T-helper 1 cell treated with Interleukin-12 subunit alpha and Interleukin-12 subunit beta and Interleukin-4 antibody, amounts not matched to agents 30 ng/mL and 1 ng/mL, for 36 hours (primary cell): ENCODE results near the gene CAPN15. TPM values are rescaled to one million over a fixed set of nuclear protein-coding genes. Genes with fewer than 3 reads are reported as not detected.
"Not testable (repeated sequence)": the region's sequence is repeated elsewhere in the genome, so short reads cannot be mapped to it uniquely, and the experiment has no call there.

Experiments used
- intact Hi-C: fragments of 100-400 bp; cut with micrococcal nuclease; formaldehyde crosslinking; loops from one replicate; pipeline ENCODE4 v1.15.1; 2024
- total RNA-seq: library from RNA; stranded (reverse); gene quantifications from 2 replicates; pipeline ENCODE4 v1.2.3, GENCODE V29; 2022

CAPN15 gene
- 86.5 and 94.8 TPM in 2 replicates for total RNA-seq

DNA sequence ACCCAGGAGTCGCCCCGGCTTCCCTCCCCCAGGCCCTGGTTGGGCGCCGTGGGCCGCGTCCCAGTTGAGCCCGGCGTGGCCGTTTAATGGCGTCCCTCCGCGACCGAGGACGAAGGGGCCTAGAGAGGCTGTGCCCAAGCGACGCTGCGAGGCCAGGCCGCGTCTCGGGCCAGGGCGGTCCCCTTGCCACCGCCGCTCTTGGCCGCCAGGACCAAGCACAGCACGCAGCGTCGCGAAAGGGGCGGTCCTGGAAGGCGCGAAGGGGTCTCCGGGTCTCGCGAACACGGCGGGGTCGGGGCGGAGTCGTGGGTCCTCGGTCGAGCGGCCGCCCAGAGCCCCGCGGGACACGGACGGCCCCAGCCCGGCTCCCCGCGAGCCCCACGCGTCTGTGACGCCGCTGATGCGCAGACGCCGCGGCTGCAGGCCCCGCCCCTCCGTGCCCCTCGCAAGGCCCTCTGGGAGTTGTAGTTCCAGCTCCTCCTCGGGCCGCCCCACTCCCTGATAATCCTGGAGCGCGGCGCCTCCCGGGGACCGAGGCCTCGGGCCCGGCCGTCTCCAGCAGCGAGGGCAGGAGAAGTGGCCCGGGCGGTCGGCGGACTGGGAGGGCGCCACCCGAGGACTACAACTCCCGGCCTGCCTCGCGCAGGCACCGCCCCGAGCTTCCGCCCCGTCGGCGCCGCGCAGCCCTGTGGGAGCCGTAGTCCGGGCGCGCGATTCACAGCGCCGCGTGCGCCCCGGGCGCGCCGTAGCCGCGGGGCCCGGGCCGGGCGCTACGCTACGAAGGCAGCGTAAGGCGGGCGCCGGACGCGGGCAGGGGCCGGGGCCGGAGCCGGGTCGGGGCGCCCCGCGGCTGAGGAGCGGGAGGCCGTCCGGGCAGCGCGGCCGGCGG lies at the start of gene CAPN15:
TSS of gene CAPN15 (plus strand) at position 698 of the 889 bp plus-strand sequence. CDS start 19,127 bp downstream, outside the sequence.
- intact Hi-C loops, result loop anchor here (1.0 to 5.0 kb wide), 11 partner anchors 42 to 474 kb away; partner anchors contain the start of genes DECR2, JMJD8, LMF1 and METTL26

DNA sequence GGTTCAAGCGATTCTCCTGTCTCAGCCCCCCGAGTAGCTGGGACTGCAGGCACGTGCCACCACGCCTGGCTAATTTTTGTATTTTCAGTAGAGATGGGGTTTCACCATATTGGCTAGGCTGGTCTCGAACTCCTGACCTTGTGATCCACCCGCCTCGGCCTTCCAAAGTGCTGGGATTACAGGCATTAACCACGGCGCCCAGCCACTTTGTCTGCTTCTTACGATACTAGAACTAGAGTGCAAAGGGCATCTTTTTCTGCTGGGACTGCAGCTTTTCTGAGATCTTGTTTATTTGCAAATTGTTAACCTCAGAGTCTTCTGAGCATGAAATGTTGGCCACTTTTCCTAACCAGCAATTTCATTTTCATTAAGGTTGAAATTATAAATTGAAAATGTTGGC lies 49.2 kb upstream of the CAPN15 start:
- intact Hi-C loops, result not testable (repeated sequence)

DNA sequence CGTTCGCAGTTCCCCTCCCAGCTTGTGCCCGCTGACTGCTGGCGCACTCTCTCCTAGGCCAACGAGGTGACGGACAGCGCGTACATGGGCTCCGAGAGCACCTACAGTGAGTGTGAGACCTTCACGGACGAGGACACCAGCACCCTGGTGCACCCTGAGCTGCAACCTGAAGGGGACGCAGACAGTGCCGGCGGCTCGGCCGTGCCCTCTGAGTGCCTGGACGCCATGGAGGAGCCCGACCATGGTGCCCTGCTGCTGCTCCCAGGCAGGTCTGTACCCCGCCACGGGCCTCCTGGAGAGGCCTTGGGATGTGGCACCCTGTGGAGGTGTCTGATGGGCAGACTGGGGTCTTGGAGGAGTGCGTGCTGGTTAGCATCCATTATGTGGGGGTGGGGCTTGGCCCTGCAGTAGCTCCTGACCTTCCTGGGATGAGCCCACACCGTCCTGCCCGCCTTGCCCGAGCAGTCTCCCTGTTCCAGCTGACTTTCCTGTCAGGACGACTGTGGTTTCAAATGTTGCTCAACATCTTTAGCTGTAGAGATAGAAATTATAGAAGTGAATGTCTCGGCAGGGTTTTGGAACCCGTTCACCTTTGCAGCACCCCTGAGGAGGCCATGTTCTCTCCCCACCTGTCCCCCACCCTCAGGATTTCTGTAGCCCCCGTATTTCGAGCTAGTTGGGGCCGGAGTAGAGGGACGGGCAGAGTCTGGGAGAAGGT lies 44.9 kb upstream of the CAPN15 start:
- intact Hi-C loops, result no loop called here

- intact Hi-C loops, result no loop called here
Observed at GRCh38 chr16:483341-484075, 44.0 kb upstream of the CAPN15 start.

GRCh38 chr16:489606-490005 lies 37.9 kb upstream of the CAPN15 start:
- intact Hi-C loops, result no loop called here

DNA sequence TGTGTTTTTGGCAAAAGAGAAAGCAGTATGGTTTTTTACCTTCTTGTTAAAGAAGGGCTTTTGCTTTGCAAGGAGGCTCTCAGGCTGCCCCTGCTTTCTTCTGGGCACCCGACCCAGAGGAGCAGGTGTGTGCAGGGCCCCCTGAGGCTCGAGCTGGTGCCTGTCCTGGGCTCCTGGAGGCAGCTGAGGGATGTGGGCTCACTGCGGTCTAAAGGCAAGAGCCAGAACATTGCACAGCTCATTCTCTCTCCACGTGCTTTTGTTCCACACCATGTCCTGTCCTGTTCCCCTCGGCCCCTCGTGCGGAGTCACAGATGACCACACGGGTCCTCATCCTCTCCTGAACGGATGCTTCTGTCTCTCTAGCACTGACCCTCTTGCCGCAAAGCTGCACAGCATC lies 36.7 kb upstream of the CAPN15 start:
- intact Hi-C loops, result no loop called here

DNA sequence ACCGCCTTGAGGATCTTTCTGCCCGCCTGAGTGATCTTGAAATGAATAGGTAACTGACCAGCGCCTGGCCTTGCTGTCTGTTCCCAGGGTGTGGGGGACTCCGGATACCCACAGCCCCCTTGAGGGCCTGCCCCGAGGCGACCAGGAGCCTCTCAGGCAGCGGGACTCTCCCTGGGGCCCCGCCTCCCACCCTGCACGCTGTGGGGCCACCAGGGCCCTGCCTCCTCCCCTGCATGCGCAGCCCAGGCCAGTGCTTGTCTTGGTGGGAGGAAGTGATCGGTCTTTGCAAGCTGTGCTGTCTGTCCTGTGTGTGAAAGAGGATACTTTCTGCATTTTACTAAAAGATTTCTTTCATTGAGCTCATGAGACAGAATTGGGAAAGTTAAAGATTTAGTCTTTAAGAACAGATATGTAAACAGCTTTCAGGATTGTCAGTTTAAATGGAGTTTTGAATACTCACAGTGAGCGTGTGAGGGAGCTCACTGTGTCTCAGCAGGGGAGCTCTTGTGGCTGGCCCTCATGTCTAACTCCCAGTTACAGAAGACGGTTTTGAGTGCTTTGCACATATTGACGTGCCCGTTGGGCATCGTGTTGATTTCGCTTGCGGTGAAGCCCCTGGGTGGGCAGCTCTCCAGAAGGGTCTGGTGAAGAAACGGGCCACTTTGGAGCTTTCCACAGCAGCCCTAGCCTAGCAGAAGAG lies 36.1 kb upstream of the CAPN15 start:
- intact Hi-C loops, result no loop called here

- intact Hi-C loops, result no loop called here
Observed at GRCh38 chr16:492211-492875, 35.2 kb upstream of the CAPN15 start.

- intact Hi-C loops, result loop anchor here (1.0 kb wide), 1 partner anchor 103 kb away; no protein-coding TSS in a partner anchor
Observed at GRCh38 chr16:494676-495075, 32.8 kb upstream of the CAPN15 start.

GRCh38 chr16:495127-495748 lies 32.3 kb upstream of the CAPN15 start:
- intact Hi-C loops, result loop anchor here (1.0 kb wide), 1 partner anchor 104 kb away; no protein-coding TSS in a partner anchor

DNA sequence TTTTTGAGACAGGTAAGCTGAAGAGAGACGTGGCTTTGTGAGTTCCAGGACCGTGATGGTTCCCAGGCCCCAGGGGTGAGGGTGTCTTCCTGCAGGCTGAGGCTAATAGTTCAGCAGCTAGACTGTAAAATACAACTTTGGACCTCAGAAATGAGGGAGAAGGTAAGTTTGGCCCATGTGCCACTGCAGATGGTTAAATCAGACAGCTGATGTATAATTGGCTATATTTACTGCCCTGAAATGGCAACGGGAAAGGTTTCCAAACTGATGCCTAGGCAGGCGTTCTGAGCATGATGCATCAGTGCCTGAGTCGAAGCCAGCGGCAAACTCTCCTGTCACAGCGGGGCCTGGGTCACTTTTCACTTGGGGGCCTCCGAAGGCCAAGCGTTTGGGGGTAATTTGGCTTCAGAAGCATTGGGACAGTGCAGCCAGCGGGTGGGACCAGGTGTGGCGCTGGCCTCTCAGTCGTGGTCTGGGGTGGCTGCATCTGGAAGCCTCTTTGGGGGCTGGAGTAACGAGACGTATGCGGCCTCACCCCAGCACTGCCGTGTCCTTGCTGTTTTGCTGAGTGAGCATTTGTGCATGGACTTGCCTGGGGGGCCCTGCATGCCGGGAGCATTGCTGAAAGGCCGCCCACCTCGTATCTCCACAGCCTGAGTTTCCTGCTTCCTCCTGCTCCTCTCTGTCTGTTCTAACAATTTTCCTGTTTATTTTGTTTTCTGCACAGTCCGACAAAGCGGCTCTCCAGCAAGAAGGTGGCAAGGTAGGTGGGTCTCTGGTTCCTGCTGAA lies 31.2 kb upstream of the CAPN15 start:
- intact Hi-C loops, result no loop called here

- intact Hi-C loops, result no loop called here
Observed at GRCh38 chr16:497258-497657, 30.3 kb upstream of the CAPN15 start.

DNA sequence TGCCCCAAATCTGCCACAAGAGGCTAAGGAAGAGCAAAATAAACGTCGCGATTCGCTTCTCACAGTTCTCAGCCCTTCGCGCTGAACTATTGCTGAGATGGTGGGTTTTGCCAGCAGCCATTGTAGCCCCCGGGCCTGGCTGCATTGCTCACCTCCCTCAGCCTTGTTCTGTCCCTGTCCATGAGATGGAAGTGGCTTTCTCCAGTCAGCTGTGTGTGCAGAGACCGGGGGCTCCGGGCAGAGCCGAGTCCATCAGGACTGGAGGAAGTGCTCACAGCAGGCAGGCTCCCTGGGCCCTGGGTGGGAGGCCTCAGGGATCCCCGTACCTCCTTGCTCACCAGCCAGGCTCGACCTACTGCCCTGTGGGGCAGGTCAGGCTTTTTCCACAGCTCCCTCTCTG lies 27.6 kb upstream of the CAPN15 start:
- intact Hi-C loops, result no loop called here

- intact Hi-C loops, result no loop called here
Observed at GRCh38 chr16:500709-501108, 26.8 kb upstream of the CAPN15 start.

DNA sequence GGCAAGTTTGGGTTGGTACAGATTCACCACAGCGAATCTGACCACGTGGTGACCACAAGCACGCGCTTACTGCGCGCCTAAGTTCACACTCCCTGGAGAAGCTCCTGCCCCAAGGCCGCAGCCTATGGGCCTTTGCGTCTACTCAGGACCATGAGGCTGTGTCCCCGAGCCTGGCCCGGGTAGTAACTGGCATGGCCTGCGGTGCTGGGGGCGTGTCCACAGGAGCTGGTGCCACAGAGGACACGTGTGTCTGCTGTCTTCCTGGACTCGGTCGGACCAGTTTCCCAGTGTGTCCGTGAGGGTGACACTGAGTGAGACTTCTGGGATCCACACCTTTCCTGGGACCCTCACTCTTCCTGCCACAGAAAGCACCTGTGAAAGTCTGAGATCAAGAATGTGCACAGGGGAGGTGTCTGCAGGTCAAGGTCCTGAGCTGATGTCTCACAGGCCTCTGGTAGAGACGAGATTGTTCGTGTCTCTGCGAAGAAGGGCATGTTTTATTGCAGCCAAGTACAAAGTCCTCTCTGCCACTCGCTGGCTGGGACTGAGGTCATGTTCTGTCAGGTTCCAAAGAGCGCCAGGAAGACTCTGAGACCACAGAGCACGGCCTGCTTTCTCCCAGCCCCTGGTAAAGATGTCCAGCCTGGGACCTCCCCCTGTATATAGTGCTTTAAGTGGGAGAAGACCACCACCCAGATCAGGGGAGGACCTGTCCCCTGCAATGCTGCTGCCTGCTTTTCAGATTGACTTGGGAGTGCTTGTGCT lies 25.2 kb upstream of the CAPN15 start:
- intact Hi-C loops, result no loop called here

DNA sequence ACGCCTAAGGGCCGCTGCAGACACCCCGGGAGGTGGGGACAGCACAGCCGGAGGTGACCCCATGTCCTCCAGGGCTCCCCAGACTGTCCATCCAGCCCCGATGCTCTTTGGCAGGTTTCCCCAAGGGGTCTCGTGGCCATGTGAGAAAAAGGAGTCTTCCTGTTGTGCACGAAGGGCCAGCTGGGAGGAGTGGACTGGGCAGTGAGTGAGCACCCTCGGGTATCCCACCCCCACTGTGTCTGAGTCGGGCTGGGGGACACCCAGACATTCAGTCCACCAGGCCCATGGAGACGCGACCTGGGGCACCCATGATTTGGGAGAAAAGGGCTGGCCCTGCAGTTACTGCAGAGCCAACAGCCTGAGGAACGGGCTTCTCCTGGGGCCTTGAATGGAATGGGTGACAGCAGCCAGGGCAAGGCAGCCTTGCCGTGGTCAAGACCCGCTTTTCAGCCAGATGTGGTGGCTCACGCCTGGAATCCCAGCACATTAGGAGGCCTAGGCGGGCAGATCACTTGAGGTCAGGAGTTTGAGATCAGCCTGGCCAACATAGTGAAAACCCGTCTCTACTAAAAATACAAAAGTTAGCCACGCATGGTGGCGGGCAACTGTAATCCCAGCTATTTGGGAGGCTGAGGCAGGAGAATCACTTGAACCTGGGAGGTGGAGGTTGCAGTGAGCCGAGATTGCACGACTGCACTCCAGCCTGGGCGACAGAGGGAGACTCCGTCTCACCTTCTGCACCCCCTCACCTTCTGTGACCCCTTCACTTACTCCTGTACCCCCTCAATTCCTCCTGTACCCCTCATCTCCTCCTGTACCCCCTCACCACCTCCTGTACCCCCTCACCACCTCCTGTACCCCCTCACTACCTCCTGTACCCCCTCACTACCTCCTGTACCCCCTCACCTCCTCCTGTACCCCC lies 24.1 kb upstream of the CAPN15 start:
- intact Hi-C loops, result no loop called here
